ENCODE data around the gene THUMPD3.

Gene THUMPD3

GRCh38 chr3:9404680-9405079, 41.8 kb downstream of the THUMPD3 start:
- Histone ChIP-seq H2BK120ac (ENCODE audit: low read depth, low read length) (no peak overlapping the region), H2BK12ac (ENCODE audit: low read length in 2 of 2) (no peak overlapping the region), H3K79me1 (replicated peaks; ENCODE audit: low read length, poor library complexity, severe bottlenecking) (no peaks in the 10 kb centered on the region), H3K4me3 (ENCODE audit: insufficient read depth in 1 of 2, low read depth in 1 of 2, low read length in 2 of 2) (no peak overlapping the region), H3K4me1 (ENCODE audit: control insufficient read depth, insufficient read depth, low read depth, low read length) (peaks cover 6% of the 10 kb centered on the region), H2AFZ (ENCODE audit: low read depth, low read length) (no peak overlapping the region), H4K91ac (ENCODE audit: low read length) (no peak overlapping the region), H3K4ac (ENCODE audit: low read depth in 1 of 2, low read length in 2 of 2) (no peak overlapping the region), H3K36me3 (ENCODE audit: control insufficient read depth in 1 of 2, insufficient read depth in 2 of 2, low read depth in 1 of 2, low read length in 2 of 2) (peaks cover 0 to 5% of the 10 kb centered on the region in 2 experiments), H3K14ac (ENCODE audit: low read length in 2 of 2) (no peak overlapping the region), H3K18ac (ENCODE audit: low read depth in 1 of 2, low read length in 2 of 2) (no peak overlapping the region), H3K9ac (ENCODE audit: low read length) (peak overlapping the region; percentile 15), H3K9me3 (ENCODE audit: control insufficient read depth, low read length) (no peaks in the 10 kb centered on the region), H2BK15ac (ENCODE audit: low read depth, poor library complexity, severe bottlenecking) (no peak overlapping the region), H2AK5ac (ENCODE audit: low read length, severe bottlenecking) (peak overlapping the region; percentile 66), H3K27ac (ENCODE audit: low read length, poor library complexity, severe bottlenecking) (peak overlapping the region; percentile 62), H3K23ac (ENCODE audit: low read length in 2 of 2) (no peak overlapping the region), H3K4me2 (ENCODE audit: low read length, poor library complexity, severe bottlenecking) (no peak overlapping the region), H4K8ac (ENCODE audit: low read length) (no peak overlapping the region), H3K27me3 (ENCODE audit: control insufficient read depth in 1 of 2, insufficient read depth in 1 of 2, low read length in 2 of 2) (no peaks in the 10 kb centered on the region), H2BK5ac (ENCODE audit: low read depth, low read length, poor library complexity, severe bottlenecking) (no peak overlapping the region)
- no peak for DNase-seq
- no CpG with 5 or more reads among the region's 1 CpG for WGBS

- 83% methylated on average over 1 of the region's 3 CpGs for WGBS
Observed at GRCh38 chr3:9405756-9406155, 42.9 kb downstream of the THUMPD3 start.

GRCh38 chr3:9406856-9407626, 44.2 kb downstream of the THUMPD3 start:
- Histone ChIP-seq H3K9ac (ENCODE audit: low read length) (no peak overlapping the region), H3K4me2 (ENCODE audit: low read length, poor library complexity, severe bottlenecking) (no peak overlapping the region), H2BK120ac (ENCODE audit: low read depth, low read length) (no peak overlapping the region), H3K27me3 (ENCODE audit: control insufficient read depth in 1 of 2, insufficient read depth in 1 of 2, low read length in 2 of 2) (no peaks in the 10 kb centered on the region), H2AK5ac (ENCODE audit: low read length, severe bottlenecking) (no peak overlapping the region), H2BK5ac (ENCODE audit: low read depth, low read length, poor library complexity, severe bottlenecking) (no peak overlapping the region), H3K4ac (ENCODE audit: low read depth in 1 of 2, low read length in 2 of 2) (no peak overlapping the region), H4K91ac (ENCODE audit: low read length) (no peak overlapping the region), H3K9me3 (ENCODE audit: control insufficient read depth, low read length) (no peaks in the 10 kb centered on the region), H3K36me3 (ENCODE audit: control insufficient read depth in 1 of 2, insufficient read depth in 2 of 2, low read depth in 1 of 2, low read length in 2 of 2) (peaks cover 0 to 11% of the 10 kb centered on the region in 2 experiments), H4K8ac (ENCODE audit: low read length) (no peak overlapping the region), H3K23ac (ENCODE audit: low read length in 2 of 2) (no peak overlapping the region), H3K27ac (ENCODE audit: low read length, poor library complexity, severe bottlenecking) (no peak overlapping the region), H3K18ac (ENCODE audit: low read depth in 1 of 2, low read length in 2 of 2) (no peak overlapping the region), H3K79me1 (replicated peaks; ENCODE audit: low read length, poor library complexity, severe bottlenecking) (no peaks in the 10 kb centered on the region), H2BK15ac (ENCODE audit: low read depth, poor library complexity, severe bottlenecking) (no peak overlapping the region), H3K4me1 (ENCODE audit: control insufficient read depth, insufficient read depth, low read depth, low read length) (peaks cover 6% of the 10 kb centered on the region), H2AFZ (ENCODE audit: low read depth, low read length) (no peak overlapping the region), H3K4me3 (ENCODE audit: insufficient read depth in 1 of 2, low read depth in 1 of 2, low read length in 2 of 2) (no peak overlapping the region), H2BK12ac (ENCODE audit: low read length in 2 of 2) (no peak overlapping the region), H3K14ac (ENCODE audit: low read length in 2 of 2) (no peak overlapping the region)
- no peak for DNase-seq
- WGBS = 97% methylated on average over 5 of the region's 7 CpGs

More at GRCh38 chr3:9405756-9406155, 42.9 kb downstream of the THUMPD3 start:
- H3K79me1 ChIP-seq (replicated peaks; ENCODE audit: low read length, poor library complexity, severe bottlenecking) = no peaks in the 10 kb centered on the region
- no peak overlapping the region for H2BK15ac ChIP-seq (ENCODE audit: low read depth, poor library complexity, severe bottlenecking)
- H3K27me3 ChIP-seq (ENCODE audit: control insufficient read depth in 1 of 2, insufficient read depth in 1 of 2, low read length in 2 of 2) = no peaks in the 10 kb centered on the region
- no peak overlapping the region for H3K23ac ChIP-seq (ENCODE audit: low read length in 2 of 2)
- H3K18ac ChIP-seq (ENCODE audit: low read depth in 1 of 2, low read length in 2 of 2) = no peak overlapping the region
- H3K27ac ChIP-seq (ENCODE audit: low read length, poor library complexity, severe bottlenecking) = peak overlapping the region; percentile 70
- H3K4me2 ChIP-seq (ENCODE audit: low read length, poor library complexity, severe bottlenecking) = peak overlapping the region; percentile 10
- H3K4me3 ChIP-seq (ENCODE audit: insufficient read depth in 1 of 2, low read depth in 1 of 2, low read length in 2 of 2) = no peak overlapping the region
- peaks cover 0 to 11% of the 10 kb centered on the region in 2 experiments for H3K36me3 ChIP-seq (ENCODE audit: control insufficient read depth in 1 of 2, insufficient read depth in 2 of 2, low read depth in 1 of 2, low read length in 2 of 2)
- H3K4me1 ChIP-seq (ENCODE audit: control insufficient read depth, insufficient read depth, low read depth, low read length) = peaks cover 6% of the 10 kb centered on the region
- no peak overlapping the region for H2BK5ac ChIP-seq (ENCODE audit: low read depth, low read length, poor library complexity, severe bottlenecking)
- DNase-seq = no peak
- no peak overlapping the region for H4K91ac ChIP-seq (ENCODE audit: low read length)
- H2BK12ac ChIP-seq (ENCODE audit: low read length in 2 of 2) = no peak overlapping the region
- H3K4ac ChIP-seq (ENCODE audit: low read depth in 1 of 2, low read length in 2 of 2) = no peak overlapping the region
- H2BK120ac ChIP-seq (ENCODE audit: low read depth, low read length) = no peak overlapping the region
- H2AFZ ChIP-seq (ENCODE audit: low read depth, low read length) = no peak overlapping the region
- H2AK5ac ChIP-seq (ENCODE audit: low read length, severe bottlenecking) = no peak overlapping the region
- H3K9ac ChIP-seq (ENCODE audit: low read length) = no peak overlapping the region
- H4K8ac ChIP-seq (ENCODE audit: low read length) = no peak overlapping the region
- H3K14ac ChIP-seq (ENCODE audit: low read length in 2 of 2) = no peak overlapping the region
- no peaks in the 10 kb centered on the region for H3K9me3 ChIP-seq (ENCODE audit: control insufficient read depth, low read length)

- DNase-seq = no peak
- H4K8ac ChIP-seq (ENCODE audit: low read length) = no peak overlapping the region
- H2BK5ac ChIP-seq (ENCODE audit: low read depth, low read length, poor library complexity, severe bottlenecking) = no peak overlapping the region
- peaks cover 7% of the 10 kb centered on the region for H3K4me1 ChIP-seq (ENCODE audit: control insufficient read depth, insufficient read depth, low read depth, low read length)
- no peak overlapping the region for H3K27ac ChIP-seq (ENCODE audit: low read length, poor library complexity, severe bottlenecking)
- H3K27me3 ChIP-seq (ENCODE audit: control insufficient read depth in 1 of 2, insufficient read depth in 1 of 2, low read length in 2 of 2) = no peaks in the 10 kb centered on the region
- no peaks in the 10 kb centered on the region for H3K79me1 ChIP-seq (replicated peaks; ENCODE audit: low read length, poor library complexity, severe bottlenecking)
- H3K4me3 ChIP-seq (ENCODE audit: insufficient read depth in 1 of 2, low read depth in 1 of 2, low read length in 2 of 2) = no peak overlapping the region
- no peak overlapping the region for H3K4me2 ChIP-seq (ENCODE audit: low read length, poor library complexity, severe bottlenecking)
- H2BK120ac ChIP-seq (ENCODE audit: low read depth, low read length) = no peak overlapping the region
- no peak overlapping the region for H2BK15ac ChIP-seq (ENCODE audit: low read depth, poor library complexity, severe bottlenecking)
- H2BK12ac ChIP-seq (ENCODE audit: low read length in 2 of 2) = no peak overlapping the region
- no peak overlapping the region for H3K4ac ChIP-seq (ENCODE audit: low read depth in 1 of 2, low read length in 2 of 2)
- no peaks in the 10 kb centered on the region for H3K9me3 ChIP-seq (ENCODE audit: control insufficient read depth, low read length)
- WGBS = 98% methylated on average over 4 of the region's 6 CpGs
- peaks cover 0 to 11% of the 10 kb centered on the region in 2 experiments for H3K36me3 ChIP-seq (ENCODE audit: control insufficient read depth in 1 of 2, insufficient read depth in 2 of 2, low read depth in 1 of 2, low read length in 2 of 2)
- no peak overlapping the region for H3K23ac ChIP-seq (ENCODE audit: low read length in 2 of 2)
- H2AFZ ChIP-seq (ENCODE audit: low read depth, low read length) = no peak overlapping the region
- H3K14ac ChIP-seq (ENCODE audit: low read length in 2 of 2) = no peak overlapping the region
- H4K91ac ChIP-seq (ENCODE audit: low read length) = no peak overlapping the region
- H3K18ac ChIP-seq (ENCODE audit: low read depth in 1 of 2, low read length in 2 of 2) = no peak overlapping the region
- no peak overlapping the region for H2AK5ac ChIP-seq (ENCODE audit: low read length, severe bottlenecking)
- H3K9ac ChIP-seq (ENCODE audit: low read length) = no peak overlapping the region
Observed at GRCh38 chr3:9408061-9408460, 45.2 kb downstream of the THUMPD3 start.

All from mesenchymal stem cell (in vitro differentiated cells and primary cell).